Fibroblast of pulmonary artery (primary cell): ENCODE results near the gene RREB1.

ENCODE experiments used
- DNase-seq: peaks from one replicate; pipeline ENCODE4 v3.0.0-alpha.2; 2010; ENCODE audit warnings: low read depth
- H3K4me3 ChIP-seq: replicated peaks from 2 replicates; pipeline ENCODE4 v1.5.1; 2011; ENCODE audit warnings: low read depth, mild to moderate bottlenecking, control low read depth, low read length, moderate library complexity
- TF ChIP-seq, protein P1 (sequence below): IDR thresholded peaks from 2 replicates; pipeline ENCODE4 v1.5.1; 2011; ENCODE audit warnings: mild to moderate bottlenecking, control low read depth, low read length, inconsistent platforms; ENCODE audit errors: missing control alignments

The RREB1 gene

DNA sequence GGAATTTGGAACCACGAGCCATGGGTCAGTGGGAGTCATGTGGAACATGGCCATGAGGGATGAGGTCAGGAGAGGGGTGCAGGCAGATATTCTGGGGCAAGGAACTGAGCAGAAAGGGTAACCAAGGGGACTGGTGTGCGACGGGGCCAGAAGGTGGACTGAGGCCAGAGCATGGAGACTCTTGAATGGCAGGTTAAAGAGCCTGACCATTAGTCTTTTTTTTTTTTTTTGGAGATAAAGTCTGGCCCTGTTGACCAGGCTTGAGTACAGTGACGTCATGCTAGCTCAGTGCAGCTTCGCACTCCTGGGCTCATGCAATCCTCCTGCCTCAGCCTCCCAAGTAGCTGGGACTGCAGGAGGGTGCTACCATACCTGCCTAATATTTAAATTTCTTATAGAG lies 64.0 kb downstream of the RREB1 start:
- no peak for DNase-seq
- TF ChIP-seq, protein P1, sequence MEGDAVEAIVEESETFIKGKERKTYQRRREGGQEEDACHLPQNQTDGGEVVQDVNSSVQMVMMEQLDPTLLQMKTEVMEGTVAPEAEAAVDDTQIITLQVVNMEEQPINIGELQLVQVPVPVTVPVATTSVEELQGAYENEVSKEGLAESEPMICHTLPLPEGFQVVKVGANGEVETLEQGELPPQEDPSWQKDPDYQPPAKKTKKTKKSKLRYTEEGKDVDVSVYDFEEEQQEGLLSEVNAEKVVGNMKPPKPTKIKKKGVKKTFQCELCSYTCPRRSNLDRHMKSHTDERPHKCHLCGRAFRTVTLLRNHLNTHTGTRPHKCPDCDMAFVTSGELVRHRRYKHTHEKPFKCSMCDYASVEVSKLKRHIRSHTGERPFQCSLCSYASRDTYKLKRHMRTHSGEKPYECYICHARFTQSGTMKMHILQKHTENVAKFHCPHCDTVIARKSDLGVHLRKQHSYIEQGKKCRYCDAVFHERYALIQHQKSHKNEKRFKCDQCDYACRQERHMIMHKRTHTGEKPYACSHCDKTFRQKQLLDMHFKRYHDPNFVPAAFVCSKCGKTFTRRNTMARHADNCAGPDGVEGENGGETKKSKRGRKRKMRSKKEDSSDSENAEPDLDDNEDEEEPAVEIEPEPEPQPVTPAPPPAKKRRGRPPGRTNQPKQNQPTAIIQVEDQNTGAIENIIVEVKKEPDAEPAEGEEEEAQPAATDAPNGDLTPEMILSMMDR = no peak
- H3K4me3 ChIP-seq = no peak overlapping the region

GRCh38 chr6:7172649-7173048 lies 64.9 kb downstream of the RREB1 start:
- DNase-seq = peak; percentile 62
- H3K4me3 ChIP-seq = no peak overlapping the region
- TF ChIP-seq, protein P1 = no peak

DNA sequence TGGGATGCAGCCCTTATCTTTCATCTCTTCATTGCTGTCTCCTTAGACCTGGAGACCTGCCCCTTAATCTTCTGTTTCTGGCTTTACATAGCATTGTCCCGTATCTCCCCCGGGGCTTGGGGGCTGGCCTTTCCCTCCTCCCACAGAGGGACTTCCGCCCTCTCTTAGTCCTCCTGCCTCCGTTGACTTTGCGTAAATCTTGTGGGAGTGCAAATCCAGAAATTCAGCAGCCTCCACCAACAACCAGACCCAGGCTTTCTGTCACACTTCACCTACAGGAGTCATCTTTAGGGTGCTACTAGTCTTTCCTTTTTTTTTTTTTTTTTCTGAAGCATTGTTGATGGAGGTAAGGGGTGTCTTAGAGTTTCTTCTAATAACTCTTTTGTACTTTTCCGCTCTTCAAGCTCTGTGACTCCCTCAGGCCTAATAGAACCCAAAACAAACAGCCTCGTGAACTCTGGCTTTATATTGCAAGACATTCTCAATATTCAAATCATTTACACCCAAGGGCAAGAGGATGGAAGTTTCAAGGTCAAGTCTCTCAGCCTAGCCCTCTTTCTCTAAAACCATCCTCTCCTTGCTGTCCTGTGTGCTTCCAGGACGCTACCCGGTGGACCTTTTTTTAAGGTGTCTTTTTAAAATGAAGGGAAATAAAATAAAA lies 66.2 kb downstream of the RREB1 start:
- TF ChIP-seq, protein P1 = no peak
- DNase-seq = no peak
- no peak overlapping the region for H3K4me3 ChIP-seq

DNA sequence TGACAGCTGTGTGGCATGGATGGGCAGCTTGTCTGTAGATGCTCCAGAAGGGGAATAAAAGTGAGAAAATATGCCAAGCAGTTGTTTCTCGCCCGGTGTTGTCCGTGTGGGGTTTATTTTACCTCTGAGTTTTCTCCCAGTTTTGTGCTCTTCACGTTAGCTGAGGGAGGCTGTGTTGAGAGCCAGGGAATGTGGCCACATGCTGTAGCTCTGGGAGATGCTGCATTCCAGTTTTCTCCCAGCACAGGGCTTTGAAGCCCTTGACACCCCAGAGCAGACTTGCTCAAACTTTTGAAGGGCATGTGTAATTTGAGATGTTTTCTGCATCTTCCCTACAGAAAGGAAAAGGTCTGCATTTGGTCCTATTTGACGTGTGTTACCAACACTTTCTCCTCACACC lies 67.7 kb downstream of the RREB1 start:
- DNase-seq = no peak
- no peak overlapping the region for H3K4me3 ChIP-seq
- TF ChIP-seq, protein P1 = no peak

- no peak for DNase-seq
- TF ChIP-seq, protein P1 = no peak
- no peak overlapping the region for H3K4me3 ChIP-seq
Measured at GRCh38 chr6:7176208-7176607, 68.4 kb downstream of the RREB1 start.

DNA sequence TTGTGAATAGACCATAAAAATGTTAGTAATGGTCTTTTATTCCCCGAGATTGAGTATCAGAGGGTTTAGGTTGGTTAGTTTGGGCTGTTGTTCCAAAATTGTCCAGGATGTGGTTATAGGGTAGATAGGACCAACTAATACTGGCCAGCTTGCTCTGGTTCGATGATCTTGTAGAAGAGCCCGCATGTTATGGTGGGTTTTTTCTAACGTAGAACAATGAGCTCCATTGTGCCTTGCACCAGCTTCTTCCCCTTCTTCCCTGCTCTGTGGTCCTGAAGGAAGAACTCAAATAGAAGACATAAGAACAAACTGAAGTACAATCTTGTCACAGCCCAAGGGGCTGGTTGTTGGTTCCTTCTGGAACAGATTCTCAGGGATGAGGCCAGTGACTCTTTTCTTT lies 70.5 kb downstream of the RREB1 start:
- H3K4me3 ChIP-seq = no peak overlapping the region
- TF ChIP-seq, protein P1 = no peak
- DNase-seq = no peak

- no peak overlapping the region for H3K4me3 ChIP-seq
- TF ChIP-seq, protein P1 = no peak
- no peak for DNase-seq
Measured at GRCh38 chr6:7180751-7181150, 73.0 kb downstream of the RREB1 start.
